Adipocyte (in vitro differentiated cells): ENCODE results near the gene CPAMD8.

Source experiments
- DNase-seq: peaks from one replicate; pipeline ENCODE4 v3.0.0-alpha.2; 2015; ENCODE audit warnings: low read depth
- H3K27me3 ChIP-seq: replicated peaks from 2 replicates; pipeline ENCODE4 v1.7.0; 2013; ENCODE audit warnings: mild to moderate bottlenecking, low read length, moderate library complexity; ENCODE audit not compliant: control insufficient read depth, insufficient read depth
- H3K36me3 ChIP-seq: 2 replicates; pipeline ENCODE4 v1.7.0; 2013; ENCODE audit warnings: low read length, mild to moderate bottlenecking, moderate library complexity; ENCODE audit not compliant: control insufficient read depth, insufficient read depth, severe bottlenecking
- H3K4me1 ChIP-seq: 2 replicates; pipeline ENCODE4 v1.7.0; 2013; ENCODE audit warnings: mild to moderate bottlenecking, low read length, moderate library complexity; ENCODE audit not compliant: control insufficient read depth, insufficient read depth
- H3K4me3 ChIP-seq: 2 replicates; pipeline ENCODE4 v1.7.0; 2013; ENCODE audit warnings: mild to moderate bottlenecking, low read length, moderate library complexity
- H3K9ac ChIP-seq: 2 replicates; pipeline ENCODE4 v1.7.0; 2013; ENCODE audit warnings: mild to moderate bottlenecking, low read length, moderate library complexity
- H3K9me3 ChIP-seq: 2 replicates; pipeline ENCODE4 v1.7.0; 2013; ENCODE audit warnings: mild to moderate bottlenecking, low read length, moderate library complexity; ENCODE audit not compliant: control insufficient read depth

Gene CPAMD8

DNA sequence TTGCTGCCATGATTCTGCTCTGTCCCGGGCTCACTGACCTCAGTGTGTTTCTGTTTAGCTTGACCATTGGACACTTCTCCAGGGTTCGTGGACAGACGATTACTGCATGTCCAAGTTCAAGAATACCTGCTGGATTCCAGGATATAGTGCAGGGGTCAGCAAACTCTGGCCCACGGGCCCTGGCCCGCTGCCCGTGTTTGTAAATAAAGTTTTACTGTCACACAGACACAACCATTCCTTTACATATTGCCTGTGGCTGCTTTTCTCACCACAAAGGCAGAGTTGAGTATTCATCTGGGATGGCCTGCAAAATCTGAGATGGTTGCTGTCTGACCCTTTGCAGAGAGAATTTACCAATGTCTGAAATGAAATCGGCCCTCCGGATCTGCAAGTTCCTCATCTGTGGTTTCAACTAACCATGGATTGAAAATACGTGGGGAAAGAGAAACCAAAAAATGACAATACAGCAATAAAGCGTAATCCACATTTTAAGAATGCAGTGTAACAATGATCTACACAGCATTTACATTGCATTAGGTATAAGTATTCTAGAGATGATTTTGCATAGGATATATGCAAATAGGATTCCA, 163.7 kb downstream of the CPAMD8 start:
- no peaks in the 10 kb centered on the region for H3K27me3 ChIP-seq
- no peak overlapping the region for H3K9ac ChIP-seq
- DNase-seq: no peak
- H3K4me3 ChIP-seq: no peak overlapping the region
- peaks cover 63% of the 10 kb centered on the region for H3K36me3 ChIP-seq
- no peaks in the 10 kb centered on the region for H3K4me1 ChIP-seq
- H3K9me3 ChIP-seq: no peaks in the 10 kb centered on the region

DNA sequence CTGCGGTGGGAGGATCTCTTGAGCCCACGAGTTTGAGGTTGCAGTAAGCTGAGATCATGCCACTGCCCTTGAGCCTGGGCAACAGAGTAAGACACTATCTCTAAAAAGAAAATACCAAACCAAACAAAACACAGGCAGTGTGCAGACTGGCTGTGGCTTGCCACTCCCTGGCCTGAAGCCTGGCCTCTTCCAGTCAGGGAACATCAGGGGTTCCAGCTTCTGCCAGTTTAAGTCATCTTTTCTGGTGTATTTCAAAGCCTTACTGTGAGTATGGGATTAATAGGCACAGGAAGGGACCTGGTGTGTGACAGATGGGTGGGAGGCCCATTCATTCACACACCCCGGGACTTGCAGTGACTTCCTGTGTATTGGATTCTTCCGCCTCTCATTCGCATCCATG, 164.8 kb downstream of the CPAMD8 start:
- no peak overlapping the region for H3K4me3 ChIP-seq
- H3K36me3 ChIP-seq: peaks cover 58% of the 10 kb centered on the region
- no peak overlapping the region for H3K9ac ChIP-seq
- H3K4me1 ChIP-seq: no peaks in the 10 kb centered on the region
- DNase-seq: no peak
- H3K9me3 ChIP-seq: no peaks in the 10 kb centered on the region
- H3K27me3 ChIP-seq: no peaks in the 10 kb centered on the region

DNA sequence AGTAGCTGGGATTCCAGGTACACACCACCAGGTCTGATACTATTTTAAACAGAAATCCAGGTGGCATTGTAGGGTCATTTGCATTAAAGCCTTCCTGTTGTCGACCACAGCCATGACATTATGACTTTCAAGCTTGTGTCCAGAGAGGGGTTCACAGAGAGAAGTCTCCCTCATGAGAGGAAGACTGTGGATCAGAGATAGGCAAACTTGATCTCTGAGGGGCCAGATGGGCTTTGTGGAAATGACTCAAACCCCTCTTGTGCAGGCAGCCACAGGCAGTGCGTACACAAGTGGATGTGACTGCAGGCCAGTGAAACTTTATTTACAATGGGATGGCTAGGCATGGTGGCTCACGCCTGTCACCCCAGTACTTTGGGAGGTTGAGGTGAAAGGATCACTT, 165.6 kb downstream of the CPAMD8 start:
- no peak for DNase-seq

GRCh38 chr19:16860118-16860517, 166.5 kb downstream of the CPAMD8 start:
- Histone ChIP-seq H3K9ac (no peak overlapping the region), H3K27me3 (no peaks in the 10 kb centered on the region), H3K4me3 (no peak overlapping the region), H3K36me3 (peaks cover 51% of the 10 kb centered on the region), H3K9me3 (no peaks in the 10 kb centered on the region), H3K4me1 (no peaks in the 10 kb centered on the region)
- DNase-seq: no peak

More for the DNA sequence above, 165.6 kb downstream of the CPAMD8 start:
- Histone ChIP-seq H3K4me1 (no peaks in the 10 kb centered on the region), H3K9me3 (no peaks in the 10 kb centered on the region), H3K36me3 (peaks cover 55% of the 10 kb centered on the region), H3K4me3 (no peak overlapping the region), H3K27me3 (no peaks in the 10 kb centered on the region), H3K9ac (no peak overlapping the region)

DNA sequence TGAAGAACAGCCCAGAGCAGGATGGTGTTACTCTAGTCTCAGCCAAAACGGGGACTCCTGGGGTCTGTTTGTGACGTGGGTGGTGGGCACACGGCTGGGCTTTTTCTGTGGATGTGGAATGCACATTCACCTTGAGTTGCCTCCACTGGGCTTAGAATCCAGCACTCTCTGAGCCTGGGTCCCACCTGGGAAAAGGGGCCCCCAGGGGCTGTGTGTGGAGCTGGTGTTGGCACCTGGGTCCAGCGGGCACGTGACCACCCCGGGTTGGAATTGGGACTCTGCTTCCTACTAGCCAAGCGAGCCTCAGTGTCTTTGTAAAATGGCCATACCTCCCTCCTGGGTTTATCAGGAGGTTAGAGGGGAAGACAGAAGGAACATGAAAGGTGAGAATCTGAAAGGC, 167.0 kb downstream of the CPAMD8 start:
- H3K4me3 ChIP-seq: no peak overlapping the region
- no peak overlapping the region for H3K9ac ChIP-seq
- H3K4me1 ChIP-seq: no peaks in the 10 kb centered on the region
- no peaks in the 10 kb centered on the region for H3K9me3 ChIP-seq
- DNase-seq: no peak
- no peaks in the 10 kb centered on the region for H3K27me3 ChIP-seq
- peaks cover 52% of the 10 kb centered on the region for H3K36me3 ChIP-seq

- H3K4me1 ChIP-seq: no peaks in the 10 kb centered on the region
- H3K36me3 ChIP-seq: peaks cover 60% of the 10 kb centered on the region
- no peak for DNase-seq
- no peak overlapping the region for H3K9ac ChIP-seq
- no peaks in the 10 kb centered on the region for H3K9me3 ChIP-seq
- no peaks in the 10 kb centered on the region for H3K27me3 ChIP-seq
- H3K4me3 ChIP-seq: no peak overlapping the region
Observed at GRCh38 chr19:16856091-16856490, 170.5 kb downstream of the CPAMD8 start.

- Histone ChIP-seq H3K9ac (no peak overlapping the region), H3K4me3 (no peak overlapping the region), H3K27me3 (no peaks in the 10 kb centered on the region), H3K4me1 (peaks cover 11% of the 10 kb centered on the region), H3K9me3 (no peaks in the 10 kb centered on the region), H3K36me3 (peaks cover 84% of the 10 kb centered on the region)
- DNase-seq: no peak
Observed at GRCh38 chr19:16853066-16853465, 173.5 kb downstream of the CPAMD8 start.

DNA sequence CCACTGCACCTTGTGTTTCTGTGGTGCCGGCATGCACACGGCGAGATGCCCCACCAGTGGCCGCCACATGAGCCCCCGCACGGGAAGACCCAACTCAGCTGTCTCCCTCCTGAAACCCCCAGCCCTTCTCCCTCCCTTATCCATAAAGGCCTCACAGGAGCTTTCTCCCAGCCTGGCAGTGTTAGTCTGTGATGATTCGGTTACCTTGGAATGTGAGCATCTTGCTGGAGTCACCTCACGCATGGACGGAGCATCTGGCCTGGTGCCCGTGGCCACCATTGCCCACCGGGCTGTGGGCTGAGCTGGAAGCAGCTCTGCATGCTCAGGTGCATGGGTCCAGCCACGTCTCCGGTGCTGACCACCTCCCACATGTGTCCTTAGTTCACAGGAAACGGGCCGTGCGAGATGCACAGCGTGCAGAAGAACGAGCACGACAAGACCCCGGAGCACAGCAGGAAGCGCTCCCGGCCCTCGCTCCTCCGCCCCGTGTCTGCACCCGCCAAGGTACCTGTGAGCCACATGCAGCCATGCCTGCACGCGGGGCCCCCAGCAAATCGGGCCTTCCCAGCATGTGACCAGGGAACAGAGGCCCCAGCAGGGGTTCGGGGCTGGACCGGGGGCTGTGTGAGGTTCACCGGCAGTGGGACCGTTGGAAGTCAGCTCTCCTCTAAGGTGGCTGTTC, 175.4 kb downstream of the CPAMD8 start:
- Histone ChIP-seq H3K36me3 (peaks cover 92% of the 10 kb centered on the region), H3K4me3 (no peak overlapping the region), H3K27me3 (no peaks in the 10 kb centered on the region), H3K9ac (no peak overlapping the region), H3K9me3 (no peaks in the 10 kb centered on the region), H3K4me1 (peaks cover 11% of the 10 kb centered on the region)
- peak; percentile 3 for DNase-seq

- Histone ChIP-seq H3K4me3 (no peak overlapping the region), H3K4me1 (peaks cover 11% of the 10 kb centered on the region), H3K36me3 (peaks cover 93% of the 10 kb centered on the region), H3K27me3 (no peaks in the 10 kb centered on the region), H3K9ac (no peak overlapping the region), H3K9me3 (no peaks in the 10 kb centered on the region)
- DNase-seq: peak; percentile 7
Observed at GRCh38 chr19:16850133-16850532, 176.5 kb downstream of the CPAMD8 start.

- peaks cover 93% of the 10 kb centered on the region for H3K36me3 ChIP-seq
- peak; percentile 25 for DNase-seq
- H3K9me3 ChIP-seq: no peaks in the 10 kb centered on the region
- H3K4me3 ChIP-seq: no peak overlapping the region
- H3K27me3 ChIP-seq: no peaks in the 10 kb centered on the region
- peaks cover 11% of the 10 kb centered on the region for H3K4me1 ChIP-seq
- H3K9ac ChIP-seq: no peak overlapping the region
Observed at GRCh38 chr19:16849168-16849567, 177.4 kb downstream of the CPAMD8 start.

DNA sequence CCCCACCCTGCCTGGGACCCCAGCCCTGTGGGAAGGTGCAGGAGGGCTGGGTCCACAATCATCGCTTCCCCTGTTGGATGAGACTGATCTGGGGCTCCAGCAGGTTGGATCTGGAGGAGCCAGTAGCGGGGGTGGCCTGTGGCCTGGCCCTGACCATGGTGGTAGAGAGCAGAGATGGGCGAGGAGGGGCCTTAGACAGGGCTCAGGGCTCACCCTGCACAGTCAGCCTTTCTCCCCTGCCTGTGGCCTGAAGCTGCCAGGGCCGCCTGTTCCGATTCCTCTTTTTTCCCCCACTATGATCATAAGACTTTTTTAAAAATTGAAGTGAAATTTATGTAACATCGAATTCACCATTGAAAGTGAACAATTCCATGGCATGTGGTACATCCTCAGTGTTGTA, 179.2 kb downstream of the CPAMD8 start:
- DNase-seq: no peak
- Histone ChIP-seq H3K9ac (no peak overlapping the region), H3K9me3 (no peaks in the 10 kb centered on the region), H3K4me1 (peaks cover 11% of the 10 kb centered on the region), H3K4me3 (no peak overlapping the region), H3K27me3 (no peaks in the 10 kb centered on the region), H3K36me3 (peaks cover 92% of the 10 kb centered on the region)

GRCh38 chr19:16846901-16847300, 179.7 kb downstream of the CPAMD8 start:
- Histone ChIP-seq H3K9ac (no peak overlapping the region), H3K27me3 (no peaks in the 10 kb centered on the region), H3K4me1 (peaks cover 11% of the 10 kb centered on the region), H3K36me3 (peaks cover 92% of the 10 kb centered on the region), H3K9me3 (no peaks in the 10 kb centered on the region), H3K4me3 (no peak overlapping the region)
- DNase-seq: no peak
